HG03520 (cell line): Measurements from ENCODE around the gene MYO1G.
"Not testable (repeated sequence)": the region's sequence is repeated elsewhere in the genome, so short reads cannot be mapped to it uniquely, and the experiment has no call there.

Source experiments
- ATAC-seq: cut with Tn5 transposase; IDR thresholded peaks from one replicate; pipeline ENCODE4 v1.9.1; 2021; ENCODE audit warnings: mild to moderate bottlenecking, moderate library complexity; ENCODE audit not compliant: unreplicated experiment

Gene MYO1G

GRCh38 chr7:44978511-44979366 is at the start of gene MYO1G:
Gene MYO1G, minus strand, starts transcription at chr7:44979015. Its CDS starts 54 bp downstream, at chr7:44978961.
- peak; percentile 58 for ATAC-seq

DNA sequence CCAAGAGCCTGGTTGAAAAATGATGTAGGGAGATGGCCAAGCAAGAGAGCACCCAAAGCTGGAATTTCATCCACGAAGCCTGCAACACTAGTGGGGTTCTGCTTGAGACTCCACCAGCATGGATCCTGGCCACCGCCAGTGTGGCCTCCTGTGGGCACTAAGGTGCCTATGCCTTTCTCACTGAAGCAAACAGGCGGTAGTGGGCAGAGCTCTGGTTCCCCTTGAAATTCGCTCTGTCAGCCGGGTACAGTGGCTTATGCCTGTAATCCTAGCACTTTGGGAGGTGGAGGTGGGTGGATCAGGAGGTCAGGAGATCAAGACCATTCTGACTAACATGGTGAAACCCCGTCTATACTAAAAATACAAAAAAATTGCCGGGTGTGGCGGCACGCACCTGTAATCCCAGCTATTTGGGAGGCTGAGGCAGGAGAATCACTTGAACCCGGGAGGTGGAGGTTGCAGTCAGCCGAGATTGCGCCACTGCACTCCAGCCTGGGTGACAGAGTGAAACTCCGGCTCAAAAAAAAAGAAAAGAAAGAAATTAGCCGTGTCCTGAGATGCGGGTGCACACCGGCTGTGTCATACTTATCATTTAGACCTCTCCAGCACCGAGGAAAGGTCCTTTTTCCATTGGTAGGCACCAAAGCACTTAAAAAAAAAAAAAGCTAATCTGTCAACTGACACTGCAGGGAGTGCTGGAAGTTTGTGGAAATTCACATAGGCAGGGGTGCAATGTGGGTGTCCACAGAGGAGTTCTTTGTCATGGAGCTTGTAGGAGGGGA is 49.5 kb upstream of the MYO1G start:
- ATAC-seq = no peak

- ATAC-seq = peak; percentile 21
Observed at GRCh38 chr7:45027774-45028114, 48.9 kb upstream of the MYO1G start.

GRCh38 chr7:45026984-45027773 is 48.4 kb upstream of the MYO1G start:
- peak; percentile 61 for ATAC-seq

- no peak for ATAC-seq
Observed at GRCh38 chr7:45026013-45026412, 47.2 kb upstream of the MYO1G start.

DNA sequence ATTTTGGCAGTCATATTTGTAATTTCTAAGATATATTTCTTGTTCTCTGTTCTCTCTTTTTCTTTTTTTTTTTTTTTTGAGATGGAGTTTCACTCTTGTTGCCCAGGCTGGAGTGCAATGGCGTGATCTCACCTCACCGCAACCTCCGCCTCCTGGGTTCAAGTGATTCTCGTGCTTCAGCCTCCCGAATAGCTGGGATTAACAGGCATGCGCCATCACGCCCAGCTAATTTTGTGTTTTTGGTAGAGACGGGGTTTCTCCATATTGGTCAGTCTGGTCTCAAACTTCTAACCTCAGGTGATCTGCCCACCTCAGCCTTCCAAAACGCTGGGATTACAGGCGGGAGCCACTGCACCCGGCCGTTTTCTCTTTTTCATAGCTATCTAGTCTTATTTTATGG is 46.7 kb upstream of the MYO1G start:
- not testable (repeated sequence) for ATAC-seq

DNA sequence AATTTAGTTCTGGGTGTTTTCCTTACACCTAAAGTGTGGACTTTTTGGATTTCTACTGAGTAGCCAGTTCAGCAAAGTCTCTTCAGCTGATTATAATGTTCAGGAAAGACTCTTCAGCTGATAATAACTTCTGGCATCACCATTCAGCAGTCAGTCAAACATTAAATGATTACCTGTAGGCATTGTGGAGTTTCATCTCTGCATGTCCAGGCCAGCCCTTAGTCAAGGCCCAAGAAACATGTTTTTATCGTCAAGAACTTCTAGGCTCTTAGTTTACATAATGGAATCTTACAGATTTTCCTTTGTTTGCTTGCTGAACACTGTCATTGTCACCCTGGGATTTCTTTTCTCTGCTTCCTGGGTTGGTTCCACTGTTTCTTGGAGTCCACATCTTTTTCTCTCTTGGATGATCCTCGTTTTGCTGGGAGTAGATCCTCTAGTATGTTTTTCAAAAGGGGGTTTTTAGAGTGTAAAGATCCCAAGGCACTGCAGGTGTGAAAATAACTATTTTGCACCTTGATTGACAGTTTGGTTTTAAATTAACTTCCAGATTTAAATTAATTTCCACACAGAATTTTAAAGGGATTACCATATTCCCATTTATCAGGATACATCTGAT is 45.4 kb upstream of the MYO1G start:
- ATAC-seq = no peak

DNA sequence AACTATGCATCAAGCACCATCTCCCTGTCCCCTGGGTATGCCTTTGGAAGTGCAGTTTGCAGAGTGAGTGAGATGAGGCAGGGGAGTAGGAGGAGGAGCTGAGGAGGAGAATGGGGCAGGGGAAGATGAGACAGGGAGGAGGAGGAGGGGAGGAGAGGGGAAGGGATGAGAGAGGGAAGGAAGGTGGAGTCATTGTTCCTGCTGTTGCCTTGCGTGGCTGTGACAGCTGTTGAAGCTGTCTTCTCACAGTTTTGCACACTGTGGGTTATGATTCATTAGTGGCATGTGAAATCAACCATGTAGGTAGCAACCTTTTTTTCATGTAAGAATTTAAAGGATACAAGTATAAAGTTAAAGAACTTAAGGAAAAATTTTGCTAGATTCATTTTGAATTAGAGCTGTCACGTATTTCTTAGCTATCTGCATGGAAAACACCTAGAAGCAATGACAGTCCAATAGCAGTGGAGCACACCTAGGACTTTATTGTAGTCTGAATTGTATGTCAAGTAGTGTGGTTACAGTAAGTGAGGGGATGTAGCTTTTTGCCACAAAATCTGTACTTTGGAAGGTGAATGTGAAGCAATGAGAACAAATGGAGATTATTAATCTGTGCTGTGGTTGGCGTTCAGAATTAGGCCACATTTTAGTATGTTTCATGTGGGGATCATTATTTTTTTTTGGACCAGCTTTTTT is 42.9 kb upstream of the MYO1G start:
- no peak for ATAC-seq

DNA sequence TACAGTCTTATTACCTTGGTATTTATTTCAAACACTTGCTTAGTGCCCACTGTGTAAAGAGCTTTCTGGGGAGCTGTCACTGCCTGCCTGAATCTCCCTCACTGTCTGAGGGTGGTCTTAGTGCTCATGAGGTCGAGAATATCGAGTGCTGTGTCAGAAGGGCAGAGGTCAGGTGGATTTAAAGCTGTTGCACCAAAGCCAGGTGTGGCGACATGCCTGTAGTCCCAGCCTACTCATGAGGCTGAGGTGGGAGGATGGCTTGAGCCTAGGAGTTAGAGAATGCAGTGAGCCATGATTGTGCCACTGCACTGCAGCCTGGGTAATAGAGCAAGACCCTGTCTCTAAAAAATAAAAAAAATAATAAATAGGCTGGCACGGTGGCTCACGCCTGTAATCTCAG is 42.1 kb upstream of the MYO1G start:
- no peak for ATAC-seq

GRCh38 chr7:45017253-45017652 is 38.4 kb upstream of the MYO1G start:
- no peak for ATAC-seq

DNA sequence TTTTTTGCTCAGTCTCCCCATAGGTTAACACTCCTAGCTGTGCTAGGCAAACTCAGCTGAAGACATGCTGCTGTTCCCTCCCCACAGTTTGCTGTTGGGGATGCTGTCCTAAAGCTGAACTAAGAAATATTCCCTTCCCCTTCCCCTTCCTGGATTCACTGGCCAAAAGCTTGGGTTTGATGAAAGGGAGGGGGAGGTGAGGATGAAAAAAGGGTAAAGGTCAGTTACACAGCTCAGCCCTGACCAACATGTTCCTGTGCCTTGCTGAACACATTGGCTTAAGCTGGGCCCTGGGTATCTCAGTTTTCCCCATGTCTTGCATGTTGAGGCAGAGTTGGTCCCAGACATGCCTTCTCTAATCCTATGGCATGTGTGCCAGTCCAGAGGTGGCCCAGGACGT is 36.5 kb upstream of the MYO1G start:
- ATAC-seq = no peak

DNA sequence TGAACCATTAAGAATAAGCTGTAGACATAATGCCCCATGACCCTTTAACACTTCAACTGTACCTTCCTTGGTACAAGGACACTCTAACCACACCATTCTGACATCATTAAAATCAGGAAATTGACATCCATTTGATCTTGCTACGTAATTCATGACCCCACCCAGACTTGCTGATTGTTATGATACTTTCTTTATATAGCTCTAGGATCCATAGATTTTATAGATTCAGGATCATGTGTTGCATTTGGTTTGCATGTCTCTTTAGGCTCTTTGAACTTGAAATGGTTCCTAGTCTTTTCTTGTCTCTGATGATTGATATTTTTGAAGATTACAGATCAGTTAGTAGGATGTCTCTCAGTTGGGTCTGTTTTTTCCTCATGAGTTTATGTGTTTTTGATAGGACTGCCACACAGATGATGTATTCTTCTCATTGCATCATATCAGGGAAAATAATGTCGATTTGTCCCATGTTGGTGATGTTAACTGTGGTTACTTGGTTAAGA is 34.7 kb upstream of the MYO1G start:
- ATAC-seq = no peak

- ATAC-seq = no peak
Observed at GRCh38 chr7:45007571-45008328, 28.9 kb upstream of the MYO1G start.

- no peak for ATAC-seq
Observed at GRCh38 chr7:45007106-45007505, 28.3 kb upstream of the MYO1G start.

DNA sequence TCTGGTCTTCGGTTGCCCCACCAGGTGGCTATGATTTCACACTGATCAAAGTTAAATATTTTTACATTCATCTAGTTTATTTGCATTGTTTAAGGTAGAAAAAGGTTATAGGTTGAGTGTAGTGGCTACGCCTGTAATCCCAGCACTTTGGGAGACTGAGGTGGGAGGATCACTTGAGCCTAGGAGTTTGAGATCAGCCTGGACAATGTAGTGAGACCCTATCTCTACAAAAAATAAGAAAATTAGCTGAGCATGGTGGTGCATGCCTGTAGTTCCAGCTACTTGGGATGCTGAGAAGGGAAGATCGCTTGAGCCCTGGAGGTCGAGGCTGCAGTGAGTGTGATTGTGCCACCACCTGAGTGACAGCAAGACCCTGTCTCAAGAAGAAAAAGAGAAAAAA is 25.0 kb upstream of the MYO1G start:
- ATAC-seq = no peak

- ATAC-seq = no peak
Observed at GRCh38 chr7:45001826-45002225, 23.0 kb upstream of the MYO1G start.

GRCh38 chr7:45001138-45001694 is 22.4 kb upstream of the MYO1G start:
- no peak for ATAC-seq

GRCh38 chr7:45000093-45001032 is 21.5 kb upstream of the MYO1G start, which contains the start of gene CCM2:
Gene CCM2, plus strand, starts transcription at chr7:45000201. Its CDS starts 133 bp downstream, at chr7:45000334.
- no peak for ATAC-seq
